HG03575 (cell line): ENCODE data around the gene RALGAPA1.
"Not testable (repeated sequence)": the region's sequence is repeated elsewhere in the genome, so short reads cannot be mapped to it uniquely, and the experiment has no call there.

Experiments
- ATAC-seq: cut with Tn5 transposase; IDR thresholded peaks from one replicate; pipeline ENCODE4 v1.9.1; 2021; ENCODE audit not compliant: unreplicated experiment, insufficient number of reproducible peaks, low FRiP score; ENCODE audit errors: extremely low read depth

The RALGAPA1 gene

DNA sequence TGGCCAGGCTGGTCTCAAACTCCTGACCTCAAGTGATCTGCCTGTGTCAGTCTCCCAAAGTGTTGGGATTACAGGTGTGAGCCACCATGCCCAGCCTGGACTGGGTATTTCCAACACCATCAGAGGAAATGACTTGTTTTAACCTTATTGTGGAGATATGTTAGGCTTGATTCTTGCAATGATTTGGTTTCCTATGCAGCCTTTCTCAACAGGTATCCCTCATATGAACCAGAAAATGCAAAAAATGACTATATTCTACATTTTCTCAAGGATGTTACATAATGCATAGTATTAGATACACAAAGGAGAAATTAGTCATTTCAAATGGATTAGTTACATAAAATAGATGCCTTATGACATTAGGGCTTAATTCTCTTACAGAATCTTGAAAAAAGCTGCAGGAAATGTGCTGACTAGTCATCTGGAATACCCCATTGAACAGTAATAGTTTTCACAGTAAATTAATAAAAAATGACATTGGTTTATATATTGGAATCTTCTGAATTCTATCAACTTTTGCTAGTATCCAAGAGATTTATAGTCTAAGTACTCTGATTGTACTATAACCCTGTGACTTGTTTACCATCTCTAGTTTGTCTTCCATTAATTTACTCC is 142.6 kb downstream of the RALGAPA1 start:
- ATAC-seq = no peak

GRCh38 chr14:35661875-35662274 is 147.2 kb downstream of the RALGAPA1 start:
- no peak for ATAC-seq

- ATAC-seq = no peak
These were observed 156.1 kb downstream of the RALGAPA1 start for GRCh38 chr14:35653045-35653444.

DNA sequence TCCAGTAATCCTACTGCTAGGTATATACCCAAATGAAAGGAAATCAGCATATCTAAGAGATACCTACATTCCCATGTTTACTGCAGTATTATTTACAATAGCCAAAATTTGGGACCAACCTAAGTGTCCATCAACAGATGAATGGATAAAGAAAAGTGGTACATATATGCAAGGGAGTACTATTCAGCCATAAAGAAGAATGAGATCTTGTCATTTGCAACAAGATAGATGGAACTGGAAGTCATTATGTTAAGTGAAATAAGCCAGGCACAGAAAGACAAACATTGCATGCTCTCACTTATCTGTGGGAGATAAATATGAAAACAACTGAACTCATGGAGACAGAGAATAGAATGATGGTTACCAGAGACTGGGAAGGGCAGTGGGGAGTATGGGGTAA is 165.6 kb downstream of the RALGAPA1 start:
- no peak for ATAC-seq

GRCh38 chr14:35637851-35638250 is 171.2 kb downstream of the RALGAPA1 start:
- ATAC-seq = no peak

- ATAC-seq = no peak
These were observed 171.8 kb downstream of the RALGAPA1 start for GRCh38 chr14:35637269-35637668.

GRCh38 chr14:35632676-35633075 is 176.4 kb downstream of the RALGAPA1 start:
- ATAC-seq = no peak

- ATAC-seq = no peak
These were observed 176.8 kb downstream of the RALGAPA1 start for GRCh38 chr14:35632271-35632670.

GRCh38 chr14:35631071-35631805 is 177.9 kb downstream of the RALGAPA1 start:
- no peak for ATAC-seq

- no peak for ATAC-seq
These were observed 180.1 kb downstream of the RALGAPA1 start for GRCh38 chr14:35628989-35629388.

DNA sequence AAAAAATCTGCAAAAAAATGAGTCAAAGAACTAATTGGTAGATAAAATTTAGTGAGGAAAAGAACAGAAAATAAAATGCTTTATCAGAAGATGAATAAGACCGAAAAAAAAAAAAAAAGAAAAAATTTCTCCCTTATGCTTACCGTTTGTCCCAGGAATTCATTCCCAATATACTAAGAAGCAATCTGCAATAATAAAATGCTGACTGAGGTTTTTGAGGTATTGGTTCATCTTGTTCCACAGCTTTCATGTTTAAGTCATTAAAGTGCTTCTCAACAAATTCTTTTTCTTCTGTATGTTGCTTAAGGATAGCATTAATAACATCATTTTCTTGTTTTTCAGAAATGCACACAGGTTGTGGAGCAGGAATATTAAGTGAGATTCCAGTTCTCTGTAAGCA is 182.1 kb downstream of the RALGAPA1 start:
- ATAC-seq = not testable (repeated sequence)

DNA sequence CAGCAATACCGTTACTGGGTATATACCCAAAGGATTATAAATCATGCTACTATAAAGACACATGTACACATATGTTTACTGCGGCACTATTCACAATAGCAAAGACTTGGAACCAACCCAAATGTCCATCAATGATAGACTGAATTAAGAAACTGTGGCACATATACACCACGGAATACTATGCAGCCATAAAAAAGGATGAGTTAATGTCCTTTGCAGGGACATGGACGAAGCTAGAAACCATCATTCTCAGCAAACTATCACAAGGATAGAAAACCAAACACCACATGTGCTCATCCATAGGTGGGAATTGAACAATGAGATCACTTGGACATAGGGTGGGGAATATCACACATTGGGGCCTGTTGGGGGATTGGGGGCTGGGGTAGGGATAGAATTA is 187.1 kb downstream of the RALGAPA1 start:
- not testable (repeated sequence) for ATAC-seq

GRCh38 chr14:35619998-35620397 is 189.1 kb downstream of the RALGAPA1 start:
- not testable (repeated sequence) for ATAC-seq

- ATAC-seq = not testable (repeated sequence)
These were observed 189.6 kb downstream of the RALGAPA1 start for GRCh38 chr14:35619461-35619860.

GRCh38 chr14:35617500-35617899 is 191.6 kb downstream of the RALGAPA1 start:
- no peak for ATAC-seq

DNA sequence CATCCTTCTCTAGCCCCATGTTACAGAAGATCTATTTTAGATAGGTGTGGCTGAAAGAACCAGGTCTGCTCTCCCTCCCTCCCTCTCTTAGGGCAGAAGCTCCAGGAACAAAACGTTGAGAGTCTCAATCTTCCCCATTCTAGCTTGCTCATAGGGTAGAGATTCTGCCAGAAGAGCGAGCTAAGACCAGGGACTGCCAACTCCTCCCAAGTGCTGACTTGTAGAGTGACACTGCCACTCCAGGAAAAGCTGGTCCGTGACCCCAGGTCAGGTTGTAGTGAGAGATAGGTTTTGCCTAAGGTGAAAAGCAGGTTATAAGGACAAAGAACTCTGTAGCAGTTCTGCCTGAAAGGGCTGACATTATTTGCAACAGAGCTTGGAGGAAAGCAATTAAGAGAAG is 201.7 kb downstream of the RALGAPA1 start:
- no peak for ATAC-seq

DNA sequence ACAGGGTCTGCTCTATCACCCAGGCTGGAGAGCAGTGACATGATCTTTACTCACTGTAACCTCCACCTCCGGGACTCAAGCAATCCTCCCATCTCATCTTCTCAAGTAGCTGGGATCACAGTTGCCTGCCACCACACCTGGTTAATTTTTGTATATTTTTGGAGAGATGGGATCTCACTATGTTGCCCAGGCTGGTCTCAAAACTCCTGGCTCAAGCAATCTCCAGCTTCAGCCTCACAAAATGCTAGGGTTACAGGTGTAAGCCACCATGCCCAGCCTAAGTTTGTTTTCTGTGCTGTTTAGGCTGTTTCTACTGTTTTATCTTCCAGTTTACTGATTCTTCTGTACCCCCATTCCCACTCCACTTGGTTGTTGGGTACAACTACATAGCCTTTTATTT is 208.8 kb downstream of the RALGAPA1 start:
- ATAC-seq = no peak

DNA sequence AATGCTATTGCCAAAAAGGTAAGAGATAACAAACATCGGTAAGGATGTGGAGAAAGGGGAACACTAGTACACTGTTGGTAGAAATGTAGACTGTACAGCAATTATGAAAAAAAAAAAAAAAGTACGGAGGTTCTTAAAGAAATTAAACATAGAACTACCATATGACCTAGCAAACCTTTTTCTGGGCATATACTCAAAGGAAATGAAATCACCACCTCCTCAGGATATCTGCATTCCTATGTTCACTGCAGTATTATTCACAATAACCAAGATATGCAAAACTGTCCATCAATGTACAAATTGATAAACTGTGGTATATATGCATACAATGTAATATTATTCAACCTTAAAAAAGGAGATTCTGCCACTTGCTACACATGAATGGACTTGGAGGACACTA is 214.5 kb downstream of the RALGAPA1 start:
- ATAC-seq = no peak

DNA sequence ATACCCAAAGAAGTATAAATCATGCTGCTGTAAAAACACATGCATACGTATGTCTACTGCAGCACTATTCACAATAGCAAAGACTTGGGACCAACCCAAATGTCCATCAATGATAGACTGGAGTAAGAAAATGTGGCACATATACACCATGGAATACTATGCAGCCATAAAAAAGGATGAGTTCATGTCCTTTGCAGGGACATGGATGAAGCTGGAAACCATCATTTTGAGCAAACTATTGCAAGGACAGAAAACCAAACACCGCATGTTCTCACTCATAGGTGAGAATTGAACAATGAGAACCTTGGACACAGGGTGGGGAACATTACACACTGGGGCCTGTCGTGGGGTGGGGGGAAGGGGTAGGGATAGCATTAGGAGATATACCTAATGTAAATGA is 221.7 kb downstream of the RALGAPA1 start:
- ATAC-seq = not testable (repeated sequence)

DNA sequence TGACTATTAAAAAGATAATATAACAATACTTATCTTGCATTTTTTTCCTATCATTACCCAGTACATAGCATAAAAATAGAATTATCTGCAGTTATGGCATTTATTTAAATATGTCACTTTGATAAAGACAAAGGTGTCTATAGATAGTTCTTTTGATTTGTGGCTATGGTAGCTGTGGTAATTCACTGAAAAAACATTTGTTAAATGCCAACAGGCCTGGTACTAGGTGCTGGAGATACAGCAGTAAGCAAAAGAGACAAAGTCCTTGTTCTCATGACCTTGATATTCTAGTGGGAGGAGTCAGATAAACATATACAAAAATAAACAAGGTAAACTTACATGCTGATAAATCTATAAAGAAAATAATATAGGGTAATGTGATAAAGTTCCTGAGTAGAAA is 230.5 kb downstream of the RALGAPA1 start:
- ATAC-seq = no peak

GRCh38 chr14:35578135-35578534 is 231.0 kb downstream of the RALGAPA1 start:
- ATAC-seq = no peak
